GM12874 (cell line): ENCODE measurements around the gene ILKAP.

Experiments
- TF ChIP-seq, protein P1 (sequence below): IDR thresholded peaks from 2 replicates; pipeline ENCODE4 v1.5.1; 2011; ENCODE audit warnings: low read depth, mild to moderate bottlenecking, control low read depth, low read length, moderate library complexity; ENCODE audit not compliant: insufficient read depth

ILKAP gene

DNA sequence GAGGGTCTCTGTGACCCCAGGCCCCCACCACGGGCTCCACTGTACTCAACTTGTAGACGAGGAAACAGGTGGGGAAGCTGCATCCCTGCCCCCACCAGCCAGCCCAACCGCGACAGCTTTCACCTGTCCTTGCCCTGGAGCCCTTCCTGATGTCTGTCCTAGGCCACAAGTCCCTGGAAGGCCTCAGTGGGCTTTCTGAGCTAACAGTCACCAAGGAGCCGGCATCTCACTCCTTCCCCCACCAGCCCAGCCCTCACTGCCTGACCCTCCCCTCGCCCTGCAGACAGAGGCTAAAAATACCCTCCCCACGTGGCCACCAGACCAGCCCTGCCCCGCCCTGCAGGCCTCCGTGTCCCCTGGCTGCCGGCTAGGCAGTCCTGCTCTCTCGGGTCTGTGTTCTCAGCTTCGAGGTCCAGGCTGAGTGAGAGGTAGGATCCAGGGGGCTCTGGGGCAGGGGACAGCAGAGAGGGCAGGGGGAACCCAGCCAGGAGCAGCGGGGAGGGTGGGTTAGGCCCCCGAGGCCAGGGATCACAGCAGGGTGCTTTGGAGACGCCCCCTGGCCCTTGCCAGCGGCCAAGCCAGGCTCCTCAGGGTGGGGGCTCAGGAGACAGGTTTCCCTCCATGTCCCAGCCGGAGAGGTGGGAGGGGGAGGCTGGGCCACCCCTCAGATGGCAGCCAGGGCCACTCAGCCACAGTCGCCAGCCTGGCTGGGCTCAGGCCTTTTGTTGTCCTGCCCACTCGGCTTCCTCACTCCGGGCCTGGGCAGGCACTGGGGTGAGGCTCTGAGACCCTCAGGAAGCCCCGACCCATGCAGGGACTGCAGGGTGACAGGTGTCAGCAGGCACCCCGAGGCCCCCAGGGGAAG, 64.9 kb downstream of the ILKAP start, which contains the start of gene KLHL30:
Gene KLHL30 (plus strand): TSS at position 338 of the 865 bp plus-strand sequence. CDS start 2,087 bp downstream, outside the sequence.
- TF ChIP-seq, protein P1, sequence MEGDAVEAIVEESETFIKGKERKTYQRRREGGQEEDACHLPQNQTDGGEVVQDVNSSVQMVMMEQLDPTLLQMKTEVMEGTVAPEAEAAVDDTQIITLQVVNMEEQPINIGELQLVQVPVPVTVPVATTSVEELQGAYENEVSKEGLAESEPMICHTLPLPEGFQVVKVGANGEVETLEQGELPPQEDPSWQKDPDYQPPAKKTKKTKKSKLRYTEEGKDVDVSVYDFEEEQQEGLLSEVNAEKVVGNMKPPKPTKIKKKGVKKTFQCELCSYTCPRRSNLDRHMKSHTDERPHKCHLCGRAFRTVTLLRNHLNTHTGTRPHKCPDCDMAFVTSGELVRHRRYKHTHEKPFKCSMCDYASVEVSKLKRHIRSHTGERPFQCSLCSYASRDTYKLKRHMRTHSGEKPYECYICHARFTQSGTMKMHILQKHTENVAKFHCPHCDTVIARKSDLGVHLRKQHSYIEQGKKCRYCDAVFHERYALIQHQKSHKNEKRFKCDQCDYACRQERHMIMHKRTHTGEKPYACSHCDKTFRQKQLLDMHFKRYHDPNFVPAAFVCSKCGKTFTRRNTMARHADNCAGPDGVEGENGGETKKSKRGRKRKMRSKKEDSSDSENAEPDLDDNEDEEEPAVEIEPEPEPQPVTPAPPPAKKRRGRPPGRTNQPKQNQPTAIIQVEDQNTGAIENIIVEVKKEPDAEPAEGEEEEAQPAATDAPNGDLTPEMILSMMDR: no peak

DNA sequence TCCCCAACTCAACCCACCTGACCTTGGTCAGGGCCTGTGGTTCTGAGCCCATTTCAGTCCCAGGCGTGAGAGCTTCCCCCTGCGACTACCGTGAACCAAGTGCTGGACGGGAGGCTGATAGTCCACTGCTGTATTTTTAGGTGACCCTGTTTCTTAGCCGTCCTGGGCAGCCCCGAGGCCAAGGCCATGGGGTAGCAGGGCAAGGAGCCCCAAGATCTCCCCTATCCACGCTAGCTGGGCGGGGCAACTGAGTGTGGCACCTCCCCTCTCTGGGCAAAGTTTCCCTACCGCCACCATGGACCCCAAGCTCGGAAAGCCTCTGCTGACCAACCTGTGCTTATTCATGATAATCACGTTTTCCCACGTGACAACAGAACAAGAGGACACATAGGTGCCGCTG, 65.6 kb downstream of the ILKAP start:
- TF ChIP-seq, protein P1: no peak

DNA sequence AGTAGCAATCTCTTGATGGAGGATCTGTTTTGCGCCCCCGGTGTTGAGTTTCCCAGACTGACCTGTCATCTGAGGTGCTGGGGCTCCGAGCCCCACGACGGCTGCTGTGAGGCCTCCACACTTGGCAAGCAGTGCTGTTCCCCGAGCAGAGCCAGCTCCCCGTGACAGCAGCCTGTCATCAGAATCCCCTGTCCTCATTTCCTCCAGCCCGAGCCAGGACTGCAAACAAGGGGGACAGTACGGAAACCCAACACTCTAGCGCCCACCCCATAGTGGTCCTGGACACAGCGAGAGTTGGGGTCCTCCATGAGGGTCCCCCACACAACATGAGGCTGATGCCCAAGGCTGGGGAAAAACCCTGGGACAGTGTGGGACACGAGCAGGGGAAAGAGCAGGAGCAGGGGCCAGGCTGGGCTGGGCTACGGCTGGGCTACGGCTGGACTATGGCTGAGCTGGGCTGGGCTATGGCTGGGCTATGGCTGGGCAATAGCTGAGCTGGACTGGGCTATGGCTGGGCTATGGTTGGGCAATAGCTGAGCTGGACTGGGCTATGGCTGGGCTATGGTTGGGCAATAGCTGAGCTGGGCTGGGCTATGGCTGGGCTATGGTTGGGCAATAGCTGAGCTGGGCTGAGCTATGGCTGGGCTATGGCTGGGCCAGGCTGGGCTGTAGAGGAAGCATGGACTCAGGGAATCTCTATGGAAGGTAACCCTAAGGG, 66.5 kb downstream of the ILKAP start:
- TF ChIP-seq, protein P1: no peak

DNA sequence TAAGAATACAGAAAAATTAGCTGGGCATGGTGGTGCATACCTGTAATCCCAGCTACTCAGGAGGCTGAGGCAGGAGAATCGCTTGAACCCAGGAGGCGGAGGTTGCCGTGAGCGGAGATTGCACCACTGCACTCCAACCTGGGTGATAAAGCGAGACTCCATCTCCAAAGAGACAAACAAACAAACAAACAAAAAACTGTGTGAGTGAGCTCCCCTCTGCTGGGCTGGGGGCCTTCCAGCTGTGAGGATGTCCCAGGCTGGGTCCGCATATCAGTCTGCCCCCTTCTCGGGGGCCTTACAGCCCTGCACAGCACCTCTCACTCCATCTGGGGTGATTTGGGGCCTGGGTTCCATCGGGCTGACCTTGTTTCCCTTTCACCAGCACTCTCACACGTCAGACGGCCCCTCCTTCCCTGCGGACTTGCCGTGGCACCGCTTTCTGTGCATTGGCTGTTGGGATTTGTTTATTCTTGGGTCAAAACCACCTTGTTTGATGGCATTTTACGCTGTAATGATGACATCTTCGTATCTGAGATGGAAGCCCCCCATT, 67.8 kb downstream of the ILKAP start:
- TF ChIP-seq, protein P1: no peak

DNA sequence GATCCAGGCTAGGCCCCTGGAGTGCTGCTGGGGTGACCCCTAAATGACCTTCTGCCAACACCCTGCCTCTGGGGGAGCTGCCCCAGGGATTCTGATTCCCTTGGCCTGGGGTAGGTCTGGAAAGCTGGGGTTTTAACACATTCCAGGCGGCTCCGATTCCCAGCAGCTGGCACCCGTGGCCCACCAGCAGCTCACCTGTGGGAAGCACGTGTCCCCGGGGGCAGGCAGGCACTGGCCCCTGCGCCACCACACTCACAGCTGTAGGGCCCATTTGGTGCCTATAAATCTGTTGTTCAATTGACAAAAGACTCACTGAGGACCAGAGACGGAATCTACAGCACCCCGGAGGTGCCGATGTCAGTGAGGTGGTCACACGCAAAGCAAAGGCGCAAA, 69.1 kb downstream of the ILKAP start:
- TF ChIP-seq, protein P1: no peak

DNA sequence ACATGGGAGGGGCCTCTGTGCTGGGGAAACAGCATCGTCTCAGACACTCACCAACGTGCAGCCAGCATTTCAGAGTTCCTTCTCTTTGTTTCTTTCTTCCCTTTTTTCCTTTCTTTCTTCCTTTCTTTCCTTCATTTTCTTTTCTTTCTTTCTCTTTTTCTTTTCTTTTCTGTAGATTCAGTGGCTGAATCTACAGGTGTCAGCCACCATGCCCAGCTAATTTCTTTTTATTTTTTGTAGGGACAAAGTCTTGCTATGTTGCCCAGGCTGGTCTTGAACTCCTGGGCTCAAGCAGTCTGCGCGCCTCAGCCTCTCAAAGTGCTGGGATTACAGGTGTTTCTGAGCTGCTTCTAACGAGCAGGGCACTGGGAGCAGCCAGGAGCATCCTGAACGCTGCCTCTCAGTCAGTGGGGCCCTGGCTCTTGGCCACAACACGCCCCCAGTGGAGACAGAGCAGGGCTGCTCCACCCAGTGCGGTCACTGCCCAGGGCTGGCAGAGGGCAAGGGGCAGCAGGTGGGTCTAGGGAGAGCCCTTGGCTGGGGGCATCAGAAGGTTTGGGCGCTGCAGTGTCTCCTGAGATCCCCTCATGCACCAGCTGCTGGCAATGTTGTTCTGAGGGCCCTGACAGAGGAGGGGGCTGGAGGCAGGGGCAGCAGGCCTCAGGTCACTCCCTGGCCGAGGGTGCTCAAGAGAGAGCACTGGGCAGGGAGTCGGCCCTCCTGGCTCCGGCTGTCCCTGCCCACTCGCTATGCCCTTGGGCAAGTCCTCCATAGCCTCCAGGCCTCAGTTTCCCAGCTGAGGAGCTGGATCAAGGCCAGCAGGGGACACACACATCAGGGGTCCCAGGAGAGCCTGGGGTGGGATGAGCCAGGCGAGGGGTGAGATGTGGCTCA, 69.7 kb downstream of the ILKAP start:
- TF ChIP-seq, protein P1: no peak
